Vagina (tissue), 2 donors: Measurements from ENCODE around the gene B4GALNT1. TPM values are rescaled to one million over a fixed set of nuclear protein-coding genes. Genes with fewer than 3 reads are reported as not detected.

Experiments
- DNase-seq, 2 donors: peaks; one replicate each; pipeline ENCODE4 v3.0.0-alpha.2; 2017; ENCODE audit errors: extremely low spot score in 2 of 2
- H3K27ac ChIP-seq: fragments of 200-600 bp; sonication (generic); one replicate; pipeline ENCODE4 v1.5.1; 2019
- H3K27me3 ChIP-seq: fragments of 200-600 bp; sonication (generic); one replicate; pipeline ENCODE4 v1.5.1; 2019
- H3K36me3 ChIP-seq, 2 donors: fragments of 200-600 bp; sonication (generic); one replicate each; pipeline ENCODE4 v1.5.1; 2017 to 2019
- H3K4me1 ChIP-seq: fragments of 200-600 bp; sonication (generic); one replicate; pipeline ENCODE4 v1.5.1; 2019
- H3K4me3 ChIP-seq, 2 donors: fragments of 200-600 bp; sonication (generic); 1 replicate in 1 of 2; 2 replicates in 1 of 2; pipeline ENCODE4 v1.5.1; 2016 to 2019
- H3K9me3 ChIP-seq: fragments of 200-600 bp; sonication (generic); one replicate; pipeline ENCODE4 v1.5.1; 2019
- POLR2A ChIP-seq, 2 donors: fragments of 450-650 bp; IDR thresholded peaks; one replicate each; pipeline ENCODE4 v1.6.1; 2017; ENCODE audit warnings: antibody characterized with exemption in 2 of 2, mild to moderate bottlenecking in 2 of 2, moderate library complexity in 2 of 2
- POLR2AphosphoS5 ChIP-seq, 2 donors: sonication (generic); formaldehyde crosslinking; IDR thresholded peaks; one replicate each; pipeline ENCODE4 v1.9.0; 2017; ENCODE audit warnings: antibody characterized with exemption in 2 of 2, mild to moderate bottlenecking in 2 of 2, low read depth in 1 of 2; ENCODE audit not compliant: insufficient read depth in 1 of 2
- intact Hi-C: fragments of 100-400 bp; cut with DNase I; formaldehyde crosslinking; loops from one replicate; pipeline ENCODE4 v1.15.1; 2023
- total RNA-seq: library from RNA; depleted of rRNA; stranded (reverse); fragments of >200 nt; gene quantifications from one replicate; pipeline ENCODE4 v1.2.3, GENCODE V29; 2016
- TF ChIP-seq, protein P1 (sequence below), 3 experiments: fragments of 450-650 bp in 2 of 3; fragments of 200-600 bp in 1 of 3; sonication (generic) in 1 of 3; IDR thresholded peaks; one replicate each; pipeline ENCODE4 v1.5.1; 2017 to 2019; ENCODE audit warnings: antibody characterized with exemption in 3 of 3, mild to moderate bottlenecking in 2 of 3, moderate library complexity in 2 of 3

B4GALNT1 gene
- total RNA-seq, 1 donor from 2014 or later = 7.6 TPM

GRCh38 chr12:57576613-57577160 lies 56.3 kb downstream of the B4GALNT1 start:
- H3K27ac ChIP-seq = no peak overlapping the region
- intact Hi-C loops = no loop called here
- no peaks in the 10 kb centered on the region for H3K9me3 ChIP-seq
- no peak overlapping the region for H3K4me3 ChIP-seq
- H3K27me3 ChIP-seq = no peaks in the 10 kb centered on the region
- H3K36me3 ChIP-seq = no peaks in the 10 kb centered on the region
- no peaks in the 10 kb centered on the region for H3K4me1 ChIP-seq
- DNase-seq = no peak
- TF ChIP-seq POLR2AphosphoS5 (IDR thresholded peaks at IDR 0.05; ENCODE audit: insufficient read depth in 1 of 2, low read depth in 1 of 2) (no peak), POLR2A (IDR thresholded peaks at IDR 0.05) (no peak)
- TF ChIP-seq, protein P1, sequence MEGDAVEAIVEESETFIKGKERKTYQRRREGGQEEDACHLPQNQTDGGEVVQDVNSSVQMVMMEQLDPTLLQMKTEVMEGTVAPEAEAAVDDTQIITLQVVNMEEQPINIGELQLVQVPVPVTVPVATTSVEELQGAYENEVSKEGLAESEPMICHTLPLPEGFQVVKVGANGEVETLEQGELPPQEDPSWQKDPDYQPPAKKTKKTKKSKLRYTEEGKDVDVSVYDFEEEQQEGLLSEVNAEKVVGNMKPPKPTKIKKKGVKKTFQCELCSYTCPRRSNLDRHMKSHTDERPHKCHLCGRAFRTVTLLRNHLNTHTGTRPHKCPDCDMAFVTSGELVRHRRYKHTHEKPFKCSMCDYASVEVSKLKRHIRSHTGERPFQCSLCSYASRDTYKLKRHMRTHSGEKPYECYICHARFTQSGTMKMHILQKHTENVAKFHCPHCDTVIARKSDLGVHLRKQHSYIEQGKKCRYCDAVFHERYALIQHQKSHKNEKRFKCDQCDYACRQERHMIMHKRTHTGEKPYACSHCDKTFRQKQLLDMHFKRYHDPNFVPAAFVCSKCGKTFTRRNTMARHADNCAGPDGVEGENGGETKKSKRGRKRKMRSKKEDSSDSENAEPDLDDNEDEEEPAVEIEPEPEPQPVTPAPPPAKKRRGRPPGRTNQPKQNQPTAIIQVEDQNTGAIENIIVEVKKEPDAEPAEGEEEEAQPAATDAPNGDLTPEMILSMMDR (IDR thresholded peaks at IDR 0.05) = no peak

Other genes starting within 250 kb of the B4GALNT1 start
- gene R3HDM2, start 202.2 kb downstream of the B4GALNT1 start, total RNA-seq = 44.2 TPM
- gene INHBC, start 198.4 kb downstream of the B4GALNT1 start, total RNA-seq = not detected
- not detected for gene INHBE, start 177.9 kb downstream of the B4GALNT1 start, total RNA-seq
- gene GLI1, start 173.4 kb downstream of the B4GALNT1 start, total RNA-seq = 0.25 TPM
- 28.7 TPM for gene ARHGAP9, start 153.3 kb downstream of the B4GALNT1 start, total RNA-seq
- gene MARS1, start 145.1 kb downstream of the B4GALNT1 start, total RNA-seq = 71.2 TPM
- 25.0 TPM for gene DDIT3, start 112.7 kb downstream of the B4GALNT1 start, total RNA-seq
- gene MBD6, start 110.4 kb downstream of the B4GALNT1 start, total RNA-seq = 26.8 TPM
- gene DCTN2, start 86.0 kb downstream of the B4GALNT1 start, total RNA-seq = 131 TPM
- 4.4 TPM for gene KIF5A, start 83.2 kb downstream of the B4GALNT1 start, total RNA-seq
- 16.7 TPM for gene PIP4K2C, start 42.0 kb downstream of the B4GALNT1 start, total RNA-seq
- gene DTX3, start 28.4 kb downstream of the B4GALNT1 start, total RNA-seq = 22.1 TPM
- gene ARHGEF25, start 21.8 kb downstream of the B4GALNT1 start, total RNA-seq = 28.7 TPM
- 105 TPM for gene OS9, start 60.9 kb upstream of the B4GALNT1 start, total RNA-seq
- gene AGAP2, start 105.5 kb upstream of the B4GALNT1 start, total RNA-seq = 1.5 TPM
- gene TSPAN31, start 111.8 kb upstream of the B4GALNT1 start, total RNA-seq = 67.0 TPM
- gene CDK4, start 119.1 kb upstream of the B4GALNT1 start, total RNA-seq = 102 TPM
- 8.3 TPM for gene MARCHF9, start 121.9 kb upstream of the B4GALNT1 start, total RNA-seq
- gene CYP27B1, start 133.9 kb upstream of the B4GALNT1 start, total RNA-seq = 1.7 TPM
- gene METTL1, start 138.9 kb upstream of the B4GALNT1 start, total RNA-seq = 10.8 TPM
- gene EEF1AKMT3, start 139.4 kb upstream of the B4GALNT1 start, total RNA-seq = 9.3 TPM
- 17.9 TPM for gene TSFM, start 149.6 kb upstream of the B4GALNT1 start, total RNA-seq
- gene AVIL, start 185.5 kb upstream of the B4GALNT1 start, total RNA-seq = 5.2 TPM
- 108 TPM for gene CTDSP2, start 213.5 kb upstream of the B4GALNT1 start, total RNA-seq